Dermis lymphatic vessel endothelial cell (primary cell): ENCODE measurements around the gene REG4. TPM values are rescaled to one million over a fixed set of nuclear protein-coding genes. Genes with fewer than 3 reads are reported as not detected.

Experiments
- total RNA-seq: library from RNA; depleted of rRNA; stranded (reverse); fragments of >200 nt; gene quantifications from 2 replicates; pipeline ENCODE4 v1.2.1, GENCODE V29; 2014

Gene REG4
- total RNA-seq, result not detected in 2 replicates

DNA sequence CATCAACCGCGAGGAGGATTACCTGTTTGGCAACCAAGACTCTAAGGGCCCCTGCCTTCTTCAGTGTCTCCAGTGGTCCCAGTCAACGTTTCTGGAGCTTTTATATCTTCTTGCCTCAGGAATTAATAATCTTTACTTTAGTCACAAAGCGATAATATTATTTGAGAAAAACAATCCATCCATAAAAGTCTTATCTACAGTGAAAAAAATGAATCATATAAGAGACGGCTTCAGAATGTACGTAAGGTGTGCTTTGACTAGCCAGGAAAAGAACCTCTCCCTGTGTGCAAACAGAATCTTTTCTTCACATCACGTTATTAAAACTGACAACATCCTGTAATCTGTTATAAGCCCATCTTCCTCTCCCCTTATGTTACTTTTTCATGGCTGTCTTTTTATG, at the start of gene REG4:
Gene REG4, minus strand, starts transcription at position 74 of the 400 bp plus-strand sequence. CDS start 2,691 bp downstream, outside the sequence.

DNA sequence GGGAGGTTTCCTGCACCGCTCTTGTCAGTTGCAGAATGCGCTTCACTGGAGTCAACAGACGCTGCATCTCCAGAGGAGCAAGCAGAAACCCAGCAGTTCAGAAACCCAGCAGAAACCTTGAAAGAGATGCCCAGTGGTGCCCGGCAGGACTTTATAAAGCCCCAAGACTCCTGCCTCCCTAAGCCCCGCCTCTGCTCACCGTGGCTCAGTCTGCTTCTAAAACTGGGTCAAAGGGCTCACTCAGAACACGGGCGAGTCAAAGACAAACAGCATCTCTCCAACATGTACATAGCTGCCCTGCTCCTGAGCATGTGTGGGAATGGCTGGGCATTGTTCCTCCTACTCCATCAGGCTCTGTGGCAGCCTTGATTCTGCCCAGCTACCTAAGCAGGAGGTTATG, 42.5 kb downstream of the REG4 start, which contains the start of gene HMGCS2:
Gene HMGCS2, minus strand, starts transcription at position 128 of the 400 bp plus-strand sequence. Its CDS starts 61 bp downstream, at position 67.

Other genes with a start within 250 kb of the REG4 start
- 19.0 and 19.8 TPM in 2 replicates for gene ZNF697, start 163.2 kb downstream of the REG4 start, total RNA-seq
- gene PHGDH, start 99.5 kb downstream of the REG4 start, total RNA-seq, result 0.95 and 4.2 TPM in 2 replicates
- not detected in 2 replicates for gene HMGCS2, start 42.6 kb downstream of the REG4 start, total RNA-seq
- gene ADAM30, start 85.1 kb upstream of the REG4 start, total RNA-seq, result not detected in 2 replicates